Neuronal stem cell (in vitro differentiated cells): ENCODE data around the gene MSH5.

Experiments
- DNase-seq: peaks from one replicate; pipeline ENCODE4 v3.0.0-alpha.2; 2013; ENCODE audit warnings: low spot score
- H2AFZ ChIP-seq: one replicate; pipeline ENCODE4 v1.6.1; 2013; ENCODE audit warnings: mild to moderate bottlenecking, low read length, inconsistent platforms
- H2AK5ac ChIP-seq: 2 replicates; pipeline ENCODE4 v1.6.1; 2013; ENCODE audit warnings: low read depth, mild to moderate bottlenecking, inconsistent platforms, low read length, moderate library complexity, mixed read lengths
- H2BK120ac ChIP-seq: 2 replicates; pipeline ENCODE4 v1.6.1; 2013; ENCODE audit warnings: low read depth, mild to moderate bottlenecking, inconsistent platforms, low read length, moderate library complexity, mixed read lengths
- H2BK12ac ChIP-seq: one replicate; pipeline ENCODE4 v1.6.1; 2013; ENCODE audit warnings: low read length, inconsistent platforms
- H2BK15ac ChIP-seq: 2 replicates; pipeline ENCODE4 v1.6.1; 2013; ENCODE audit warnings: mild to moderate bottlenecking, low read length, inconsistent platforms, mixed read lengths
- H2BK5ac ChIP-seq: one replicate; pipeline ENCODE4 v1.6.1; 2013; ENCODE audit warnings: inconsistent platforms, mild to moderate bottlenecking, low read length, moderate library complexity
- H3K14ac ChIP-seq: one replicate; pipeline ENCODE4 v1.6.1; 2013; ENCODE audit warnings: low read length, inconsistent platforms
- H3K18ac ChIP-seq: 2 replicates; pipeline ENCODE4 v1.6.1; 2013; ENCODE audit warnings: low read length, inconsistent platforms
- H3K23ac ChIP-seq: 2 replicates; pipeline ENCODE4 v1.6.1; 2013; ENCODE audit warnings: low read depth, mild to moderate bottlenecking, mixed read lengths, low read length, inconsistent platforms; ENCODE audit not compliant: poor library complexity
- H3K27ac ChIP-seq: replicated peaks from 3 replicates; pipeline ENCODE4 v1.5.1; 2013; ENCODE audit warnings: low read length, inconsistent platforms
- H3K27me3 ChIP-seq, 3 experiments: 2 replicates each; pipeline ENCODE4 v1.6.1; 2013; ENCODE audit warnings: low read length in 3 of 3, mild to moderate bottlenecking in 2 of 3, inconsistent platforms in 1 of 3, low read depth in 1 of 3, mixed read lengths in 1 of 3, moderate library complexity in 1 of 3; ENCODE audit not compliant: control insufficient read depth in 3 of 3, insufficient read depth in 3 of 3
- H3K36me3 ChIP-seq, 2 donors: replicated peaks in 1 of 2; 2 replicates each; pipeline ENCODE4 v1.6.1; 2013; ENCODE audit warnings: low read length in 2 of 2; ENCODE audit not compliant: control insufficient read depth in 2 of 2, insufficient read depth in 2 of 2
- H3K4ac ChIP-seq: 2 replicates; pipeline ENCODE4 v1.6.1; 2013; ENCODE audit warnings: inconsistent platforms, mild to moderate bottlenecking, low read length, moderate library complexity
- H3K4me1 ChIP-seq, 2 donors: 1 replicate in 1 of 2; 2 replicates in 1 of 2; pipeline ENCODE4 v1.6.1; 2013; ENCODE audit warnings: low read length in 2 of 2, low read depth in 1 of 2; ENCODE audit not compliant: control insufficient read depth in 2 of 2, insufficient read depth in 1 of 2
- H3K4me2 ChIP-seq: one replicate; pipeline ENCODE4 v1.6.1; 2013; ENCODE audit warnings: mild to moderate bottlenecking, low read length, inconsistent platforms; ENCODE audit not compliant: insufficient read depth, poor library complexity, severe bottlenecking
- H3K4me3 ChIP-seq, 2 donors: 2 replicates each; pipeline ENCODE4 v1.5.1; 2013; ENCODE audit warnings: low read length in 2 of 2, mild to moderate bottlenecking in 2 of 2, inconsistent platforms in 1 of 2, moderate library complexity in 1 of 2
- H3K79me1 ChIP-seq: one replicate; pipeline ENCODE4 v1.6.1; 2013; ENCODE audit warnings: low read depth, mild to moderate bottlenecking, inconsistent platforms, low read length, moderate library complexity
- H3K9ac ChIP-seq: one replicate; pipeline ENCODE4 v1.6.1; 2013; ENCODE audit warnings: mild to moderate bottlenecking, low read depth, low read length, inconsistent platforms; ENCODE audit not compliant: poor library complexity
- H3K9me3 ChIP-seq, 2 donors: replicated peaks in 1 of 2; 2 replicates each; pipeline versions ENCODE3 to v1.6.1; 2013; ENCODE audit warnings: low read length in 2 of 2, mild to moderate bottlenecking in 2 of 2, inconsistent platforms in 1 of 2, low read depth in 1 of 2, mixed read lengths in 1 of 2, moderate library complexity in 1 of 2; ENCODE audit not compliant: control insufficient read depth in 2 of 2, insufficient read depth in 1 of 2
- H4K8ac ChIP-seq: one replicate; pipeline ENCODE4 v1.6.1; 2013; ENCODE audit warnings: low read depth, mild to moderate bottlenecking, inconsistent platforms, low read length, moderate library complexity
- H4K91ac ChIP-seq: one replicate; pipeline ENCODE4 v1.6.1; 2013; ENCODE audit warnings: low read length, low read depth, mild to moderate bottlenecking, inconsistent platforms; ENCODE audit not compliant: poor library complexity
- WGBS, 2 donors: extraction: QIAGEN DNeasy Blood & Tissue Kit; methylation state at CpG; one replicate each; pipeline ENCODE4 v1.1.7; 2013; ENCODE audit warnings: missing lambda C conversion rate in 2 of 2, mixed read lengths in 1 of 2; ENCODE audit not compliant: insufficient read length in 2 of 2, insufficient replicate concordance in 1 of 2; ENCODE audit errors: extremely low coverage in 2 of 2; 5-methylcytosine and 5-hydroxymethylcytosine counted together

MSH5 gene

GRCh38 chr6:31734247-31734820 lies 5.5 kb upstream of the MSH5 start:
- Histone ChIP-seq H3K4me2 (peak overlapping the region; percentile 89), H3K4ac (no peak overlapping the region), H4K91ac (no peak overlapping the region), H2BK15ac (peak overlapping the region; percentile 33), H3K14ac (no peak overlapping the region), H2BK5ac (no peak overlapping the region), H2AFZ (no peak overlapping the region), H2BK120ac (no peak overlapping the region), H3K27ac (no peak overlapping the region), H2AK5ac (peak overlapping the region; percentile 18), H3K79me1 (peaks cover 10% of the 10 kb centered on the region), H3K27me3 (no peaks in the 10 kb centered on the region), H3K23ac (no peak overlapping the region), H3K36me3 (peaks cover 28 to 47% of the 10 kb centered on the region in 2 donors), H3K4me3 (peak overlapping the region; percentile 67 to 90), H3K18ac (peak overlapping the region; percentile 15), H2BK12ac (no peak overlapping the region), H4K8ac (no peak overlapping the region), H3K9me3 (no peaks in the 10 kb centered on the region), H3K9ac (no peak overlapping the region), H3K4me1 (peaks cover 29 to 42% of the 10 kb centered on the region in 2 donors)
- peak; percentile 57 for DNase-seq
- no CpG with 5 or more reads among the region's 2 CpGs for WGBS, 2 donors

GRCh38 chr6:31734821-31735406 lies 4.9 kb upstream of the MSH5 start:
- Histone ChIP-seq H3K18ac (peak overlapping the region; percentile 81), H3K23ac (peak overlapping the region; percentile 23), H2BK120ac (no peak overlapping the region), H2BK15ac (no peak overlapping the region), H3K4me2 (peak overlapping the region; percentile 89), H3K27ac (peak overlapping the region; percentile 88), H2AFZ (no peak overlapping the region), H3K36me3 (peaks cover 28 to 47% of the 10 kb centered on the region in 2 donors), H2AK5ac (no peak overlapping the region), H2BK12ac (no peak overlapping the region), H4K8ac (no peak overlapping the region), H3K27me3 (no peaks in the 10 kb centered on the region), H3K14ac (peak overlapping the region; percentile 14), H3K9ac (peak overlapping the region; percentile 79), H3K79me1 (peaks cover 10% of the 10 kb centered on the region), H3K4ac (no peak overlapping the region), H4K91ac (peak overlapping the region; percentile 11), H3K4me3 (peak overlapping the region; percentile 67 to 90), H3K4me1 (peaks cover 29 to 42% of the 10 kb centered on the region in 2 donors), H2BK5ac (peak overlapping the region; percentile 49), H3K9me3 (no peaks in the 10 kb centered on the region)
- peak; percentile 29 for DNase-seq
- no CpG with 5 or more reads among the region's 18 CpGs for WGBS, 2 donors

- Histone ChIP-seq H3K4me3 (peak within 1 kb of the TSS; percentile 67 to 90), H3K14ac (peak within 1 kb of the TSS; percentile 39), H4K91ac (peak within 1 kb of the TSS; percentile 97), H3K9me3 (no peaks in the 10 kb centered on the region), H4K8ac (no peak within 1 kb of the TSS), H2BK5ac (peak within 1 kb of the TSS; percentile 85), H3K4me2 (peak within 1 kb of the TSS; percentile 89), H3K23ac (peak within 1 kb of the TSS; percentile 90), H3K36me3 (peaks cover 25 to 42% of the 10 kb centered on the region in 2 donors), H3K4ac (peak within 1 kb of the TSS; percentile 5), H2AFZ (peak within 1 kb of the TSS; percentile 78), H2BK12ac (peak within 1 kb of the TSS; percentile 91), H2AK5ac (peak within 1 kb of the TSS; percentile 90), H3K9ac (peak within 1 kb of the TSS; percentile 87), H3K79me1 (peaks cover 10% of the 10 kb centered on the region), H2BK15ac (peak within 1 kb of the TSS; percentile 76), H3K4me1 (peaks cover 30 to 36% of the 10 kb centered on the region in 2 donors), H3K27ac (peak within 1 kb of the TSS; percentile 88), H3K18ac (peak within 1 kb of the TSS; percentile 95), H2BK120ac (peak within 1 kb of the TSS; percentile 98), H3K27me3 (no peaks in the 10 kb centered on the region)
- DNase-seq = peak; percentile 69
- WGBS, 2 donors = no CpG with 5 or more reads among the region's 24 CpGs
Measured at GRCh38 chr6:31736021-31736767, 3.6 kb upstream of the MSH5 start, which contains the start of gene CLIC1. Gene CLIC1, minus strand, starts transcription at chr6:31736530. Its CDS starts 230 bp downstream, at chr6:31736300.
